HG03354 (cell line): ENCODE data around the gene HTRA3.

Experiments used
- ATAC-seq: cut with Tn5 transposase; IDR thresholded peaks from one replicate; pipeline ENCODE4 v1.9.1; 2021; ENCODE audit warnings: mild to moderate bottlenecking; ENCODE audit not compliant: unreplicated experiment, poor library complexity, severe bottlenecking

The HTRA3 gene

DNA sequence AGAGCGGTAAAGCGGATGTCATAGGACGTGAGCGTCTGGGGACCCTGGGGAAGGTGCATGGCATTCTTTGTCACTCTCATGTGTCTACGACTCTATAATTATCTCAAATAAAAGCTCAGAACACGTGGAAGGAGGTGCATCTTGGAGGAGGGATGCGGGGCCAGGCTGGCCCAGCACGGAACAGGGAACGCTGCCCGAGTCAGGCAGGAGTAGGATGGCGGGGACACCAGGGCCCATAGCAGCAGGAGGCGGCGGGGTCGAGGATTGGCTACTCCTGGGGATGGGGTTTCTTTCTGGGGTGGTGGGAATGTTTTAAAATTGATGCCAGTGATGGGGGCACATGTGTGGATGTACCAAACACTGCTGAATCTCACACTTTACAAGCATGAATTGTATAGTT is 5.4 kb upstream of the HTRA3 start:
- ATAC-seq: no peak

DNA sequence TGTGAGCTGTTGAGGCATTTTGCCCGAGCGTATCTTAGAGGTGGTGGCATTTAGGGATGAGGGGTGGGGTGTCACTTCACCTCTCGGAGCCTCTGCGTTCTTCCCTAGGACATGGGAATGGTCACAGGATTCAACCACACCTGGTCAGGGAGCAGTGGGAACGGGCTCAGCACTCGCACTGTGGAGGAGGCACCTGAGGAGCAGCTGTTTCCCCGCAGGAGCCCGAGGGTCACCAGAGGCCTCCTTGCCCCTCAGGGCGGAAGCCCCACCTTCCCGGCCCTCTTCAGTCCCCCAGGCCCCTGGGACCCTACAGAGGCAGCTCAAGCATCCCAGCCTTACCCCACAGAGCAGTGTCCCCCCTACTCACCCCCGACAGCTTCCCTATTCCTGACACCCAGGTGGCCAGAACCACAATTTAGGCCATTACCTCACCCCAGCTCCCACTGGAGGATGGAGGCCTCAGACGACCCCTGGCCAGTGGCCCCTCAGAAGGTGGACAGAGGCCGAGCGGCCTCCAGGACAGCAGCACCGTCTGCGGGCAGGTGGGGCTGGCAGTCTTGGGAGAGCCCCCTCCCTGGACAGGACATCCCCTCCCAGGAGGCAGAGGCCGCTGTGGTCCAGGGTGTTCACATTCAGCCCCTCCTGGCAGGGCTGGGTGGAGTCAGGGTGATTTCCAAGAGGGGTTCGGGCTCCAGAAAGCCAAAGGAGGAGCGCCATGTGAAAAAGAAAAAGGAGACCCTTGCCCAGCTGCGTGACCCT is 4.2 kb upstream of the HTRA3 start:
- ATAC-seq: no peak

DNA sequence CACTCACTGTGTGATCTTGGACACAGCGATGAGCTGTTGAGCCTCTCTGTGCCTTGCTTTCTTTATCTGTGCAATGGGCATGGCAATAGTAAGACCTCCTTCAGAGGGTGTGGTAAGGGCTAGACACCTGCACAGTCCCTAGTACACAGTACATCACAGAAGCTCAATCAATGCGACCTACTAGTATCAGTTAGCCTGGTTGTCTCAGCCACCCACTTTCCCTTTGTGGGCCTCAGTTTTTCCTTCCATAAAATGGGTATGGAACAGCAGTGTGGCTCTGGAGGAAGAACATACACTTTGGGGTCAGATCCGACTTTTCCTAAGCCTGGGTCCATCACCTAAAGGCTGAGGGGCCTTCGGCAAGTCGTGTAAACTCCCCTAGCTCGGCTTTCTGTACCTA is 3.5 kb upstream of the HTRA3 start:
- ATAC-seq: no peak

DNA sequence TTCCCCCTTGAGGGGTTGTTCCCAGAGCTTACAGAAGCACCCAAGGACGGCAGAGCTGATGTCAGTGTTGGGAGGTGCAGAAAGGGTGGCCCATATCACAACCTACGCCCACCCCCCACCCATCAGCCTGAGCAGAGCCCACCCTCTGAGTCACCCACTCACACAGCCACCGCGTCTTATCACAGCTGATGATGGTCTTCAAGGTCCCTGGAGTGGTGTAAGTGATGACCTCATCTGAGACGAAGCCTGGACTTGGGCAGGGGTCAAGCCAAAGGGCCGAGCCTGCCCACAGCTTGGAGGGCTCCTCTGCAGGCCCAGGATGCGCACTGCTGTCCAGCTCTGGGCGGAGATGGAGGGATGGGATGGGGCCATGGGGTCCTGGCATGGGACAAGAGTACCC is 3.0 kb upstream of the HTRA3 start:
- no peak for ATAC-seq

DNA sequence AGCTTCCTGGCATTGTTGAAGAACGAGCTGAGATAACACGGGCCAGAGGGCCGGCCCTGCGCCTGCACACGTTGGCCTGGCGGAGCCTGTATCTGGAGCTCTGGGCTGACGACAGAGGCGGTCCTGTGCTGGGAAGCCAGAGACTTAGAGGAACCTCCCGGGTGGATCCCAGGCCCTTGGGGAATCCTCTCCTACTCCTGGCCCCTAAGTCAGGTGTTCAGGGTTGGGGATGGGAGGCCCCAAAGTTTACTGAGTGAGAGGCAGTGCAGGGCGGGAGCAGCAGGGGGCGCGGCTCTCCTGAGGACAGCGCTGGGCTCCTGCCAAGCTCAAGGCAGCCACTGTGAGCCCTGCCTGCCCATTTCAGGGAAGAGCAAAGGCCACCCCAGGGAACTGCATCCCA is 2.5 kb upstream of the HTRA3 start:
- ATAC-seq: no peak

DNA sequence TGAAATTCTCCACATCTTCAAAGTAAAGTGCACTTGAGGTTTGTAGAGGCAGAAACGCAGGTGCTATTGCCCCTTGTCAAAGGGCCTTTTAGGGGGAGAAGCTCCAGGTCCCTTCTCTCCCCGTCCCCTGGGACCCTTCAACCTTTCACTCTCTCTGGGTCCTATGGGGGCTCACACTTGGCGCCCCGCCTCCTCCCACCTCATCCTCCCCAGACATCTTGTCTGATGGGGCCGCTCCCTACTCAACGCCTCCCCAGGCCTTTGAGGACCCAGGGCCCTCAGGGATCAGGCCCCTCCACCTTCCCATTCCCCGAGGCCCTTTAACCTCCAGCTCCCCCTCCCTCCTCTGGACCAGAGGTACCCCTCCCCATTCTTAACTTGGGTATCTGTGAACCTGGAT is 1.3 kb upstream of the HTRA3 start:
- ATAC-seq: no peak

DNA sequence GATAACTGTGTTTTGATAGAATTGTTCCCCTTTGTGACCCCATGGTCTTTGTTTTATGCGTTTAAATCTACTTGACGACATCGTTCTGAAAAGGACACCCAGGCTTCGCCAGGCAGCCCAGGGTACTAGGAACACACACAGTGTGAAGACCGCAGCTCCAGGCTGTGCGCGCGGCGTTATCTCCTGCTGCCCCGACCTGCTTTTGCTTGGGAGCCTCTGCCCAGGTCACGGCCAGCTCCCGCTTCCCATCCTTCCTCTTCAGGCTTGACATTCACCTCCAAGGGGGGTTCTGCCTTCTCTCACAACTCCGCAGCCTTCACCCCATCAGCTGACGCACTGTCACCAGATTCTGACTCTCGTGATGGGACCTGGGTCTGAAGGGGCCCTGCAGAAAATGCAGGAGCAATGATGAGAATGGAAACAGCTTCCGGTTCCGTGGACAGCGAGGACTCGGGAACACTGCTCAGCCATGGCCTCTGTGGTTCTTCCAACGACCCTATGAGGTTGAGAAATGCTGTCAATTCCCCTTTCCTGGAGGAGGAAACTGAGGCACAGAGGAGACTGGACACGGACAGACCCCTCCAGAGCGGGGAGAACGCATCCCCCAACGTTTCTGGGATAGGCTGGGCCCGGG is 536 bp upstream of the HTRA3 start:
- no peak for ATAC-seq

DNA sequence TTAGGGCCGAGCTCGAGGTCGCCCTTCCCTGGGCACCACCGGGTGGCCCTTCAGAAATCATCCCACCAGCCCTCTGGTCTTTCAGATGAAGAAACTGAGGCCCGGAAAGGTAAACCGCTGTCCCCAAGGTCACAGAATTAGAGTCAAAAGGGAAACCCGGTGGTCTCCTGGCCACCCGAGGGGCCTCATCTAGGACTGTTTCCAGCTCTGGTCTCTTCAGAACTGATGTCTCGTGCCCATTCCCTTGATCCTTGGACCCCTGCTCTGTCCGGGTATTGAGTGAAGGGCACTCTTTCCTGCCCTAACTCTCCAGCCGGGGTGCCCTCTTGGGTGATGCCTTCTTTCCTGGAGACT is 841 bp downstream of the HTRA3 start:
- ATAC-seq: no peak

DNA sequence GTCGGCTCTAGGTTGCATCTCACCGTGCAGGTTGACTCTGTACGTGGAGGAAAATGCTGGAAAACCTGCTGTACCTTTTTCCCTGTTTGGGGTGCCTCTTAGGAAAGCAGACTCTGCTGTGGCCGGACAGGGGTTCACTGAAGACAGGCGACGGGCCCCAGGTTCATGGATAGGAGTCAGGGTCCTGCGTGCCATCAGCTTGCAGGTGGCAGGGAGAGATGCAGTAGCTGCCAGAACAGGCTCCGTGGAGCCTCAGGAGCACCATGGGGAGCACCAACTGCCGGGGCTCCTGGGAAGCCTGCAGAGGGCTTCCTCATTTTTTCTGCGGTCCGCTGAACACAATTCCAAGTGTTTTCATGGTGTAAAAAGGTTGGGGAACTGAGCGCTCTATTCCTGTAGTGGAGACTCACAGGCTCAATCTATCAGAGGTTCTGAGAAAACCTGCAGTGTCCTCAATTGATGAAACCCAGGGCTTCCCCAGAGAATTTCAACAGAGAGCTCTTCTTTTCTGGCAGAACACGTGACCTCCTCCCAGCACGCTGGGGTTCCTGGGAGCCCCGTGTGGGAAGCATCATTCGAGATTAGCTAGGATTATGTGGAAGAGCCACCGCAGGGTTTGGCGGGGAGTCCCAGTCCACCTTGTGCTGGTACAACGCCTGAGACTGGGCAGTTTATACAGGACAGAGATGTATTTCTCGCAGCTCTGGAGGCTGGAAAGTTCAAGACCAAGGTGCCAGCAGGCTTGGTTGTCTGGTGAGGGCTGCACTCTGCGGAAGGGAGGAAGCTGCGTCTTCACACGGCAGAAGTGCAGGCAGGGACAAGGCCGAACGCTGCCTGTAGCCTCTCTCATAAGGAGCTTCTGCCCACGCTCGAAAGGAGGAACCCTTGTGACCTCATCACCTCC is 1.6 kb downstream of the HTRA3 start:
- no peak for ATAC-seq

DNA sequence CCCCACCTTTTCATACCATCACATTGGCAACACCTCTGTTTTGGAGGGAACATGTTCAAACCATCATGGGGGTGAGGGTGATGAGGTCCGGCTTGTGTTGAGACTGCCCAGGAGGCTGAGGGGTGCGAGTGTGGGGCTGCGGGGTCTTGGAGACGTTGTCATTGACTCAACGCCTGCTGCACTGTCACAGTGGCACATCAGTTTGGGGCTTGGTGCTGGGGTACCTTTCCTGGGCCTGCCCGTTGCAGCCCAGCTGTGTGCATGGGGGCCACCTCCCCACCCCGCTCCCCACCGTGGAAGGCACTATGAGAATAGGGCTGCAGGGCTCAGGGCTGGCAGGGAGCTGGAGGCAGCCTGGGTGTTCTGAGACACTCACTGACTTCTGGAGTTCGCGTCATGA is 2.3 kb downstream of the HTRA3 start:
- no peak for ATAC-seq

DNA sequence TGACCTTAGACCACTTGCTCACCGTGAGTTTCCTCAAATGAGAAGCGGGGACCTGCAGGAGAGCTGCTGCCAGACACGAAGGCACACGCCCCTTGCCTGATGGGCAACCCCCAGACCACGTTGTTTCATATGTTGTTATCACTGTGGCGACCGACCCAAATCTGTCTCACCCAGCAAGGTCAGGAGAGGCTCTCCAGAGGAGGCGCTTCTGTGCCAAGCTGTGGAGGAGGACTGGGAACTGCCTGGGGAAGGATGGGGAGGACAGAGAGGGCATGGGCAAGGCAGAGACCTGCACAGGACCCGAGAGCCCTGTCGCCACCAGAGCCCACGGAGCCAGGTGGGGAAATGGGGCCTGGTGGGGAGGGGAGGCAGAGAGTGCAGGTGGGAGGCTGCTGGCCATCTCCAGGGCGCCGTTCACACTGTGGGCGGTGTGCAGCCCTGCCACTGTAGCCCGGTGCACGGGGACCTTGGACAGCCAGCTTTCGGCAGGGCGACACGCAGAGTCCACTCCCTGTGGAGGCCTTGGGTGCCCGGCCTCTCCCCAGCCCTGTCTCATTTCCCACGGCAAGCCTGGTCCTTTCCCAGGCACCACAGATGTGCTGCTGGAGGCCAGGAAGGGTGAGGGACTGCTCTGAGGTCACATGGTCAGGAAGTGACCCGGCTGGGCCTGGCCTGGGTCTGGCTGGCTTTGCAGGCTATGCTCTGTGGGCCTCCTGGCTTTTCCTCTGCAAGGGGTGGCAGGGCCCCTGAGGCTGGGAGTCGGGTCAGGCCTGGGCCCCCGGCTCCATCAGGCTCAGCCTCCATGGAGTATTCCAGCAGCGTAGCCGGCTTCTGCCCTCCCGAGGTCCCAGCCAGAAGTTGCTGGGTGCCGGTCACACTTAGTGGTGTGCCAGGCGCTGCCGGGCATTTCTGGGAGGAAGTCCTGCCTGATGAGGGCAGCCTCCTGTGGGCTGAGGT is 3.2 kb downstream of the HTRA3 start:
- ATAC-seq: no peak

DNA sequence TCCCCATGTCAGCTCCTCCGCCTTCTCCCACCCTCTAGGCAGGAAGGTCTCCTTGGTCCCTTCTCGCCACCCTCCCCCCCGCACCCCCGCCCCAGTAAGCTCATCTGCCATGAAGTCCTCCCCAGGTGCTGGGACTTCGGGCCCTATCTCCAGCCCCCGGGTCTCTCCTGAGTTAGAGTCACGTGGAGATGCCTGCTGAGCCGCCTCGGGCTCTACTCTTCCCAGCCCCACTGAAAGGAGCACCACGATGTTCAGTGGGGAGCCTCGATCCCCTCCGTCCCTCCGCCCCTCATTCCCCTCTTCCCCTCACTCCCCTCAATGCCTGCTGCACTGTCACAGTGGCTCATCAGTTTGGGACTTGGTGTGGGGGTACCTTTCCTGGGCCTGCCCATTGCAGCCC is 3.9 kb downstream of the HTRA3 start:
- ATAC-seq: no peak

DNA sequence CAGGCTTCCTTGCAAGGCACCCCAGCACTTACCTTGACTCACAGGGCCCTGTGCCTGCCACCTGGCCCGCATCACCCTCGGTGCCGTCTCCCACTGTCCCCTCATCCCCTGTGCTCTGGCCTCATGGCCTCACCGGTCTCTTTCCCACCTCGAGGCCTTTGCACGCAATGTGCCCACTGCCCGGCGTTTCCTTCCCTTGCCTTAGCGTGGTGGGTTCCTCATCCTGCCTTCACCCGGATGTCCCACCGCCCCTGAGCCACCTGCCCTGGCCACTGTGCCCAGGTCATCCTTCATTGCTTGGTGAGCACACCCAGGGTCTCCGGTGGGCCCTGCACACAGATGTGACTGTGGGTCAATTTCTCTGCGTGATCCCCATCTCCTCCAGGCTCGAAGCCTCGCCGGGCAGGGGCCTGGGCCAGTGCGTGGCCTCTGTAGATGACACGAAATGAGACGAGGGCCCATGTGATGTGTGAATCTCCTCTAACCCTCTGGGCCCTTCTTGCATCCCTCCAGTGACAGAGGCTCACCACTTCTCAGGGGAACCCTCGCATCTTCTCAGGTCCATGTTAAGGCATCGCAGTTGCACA is 4.6 kb downstream of the HTRA3 start:
- ATAC-seq: no peak

DNA sequence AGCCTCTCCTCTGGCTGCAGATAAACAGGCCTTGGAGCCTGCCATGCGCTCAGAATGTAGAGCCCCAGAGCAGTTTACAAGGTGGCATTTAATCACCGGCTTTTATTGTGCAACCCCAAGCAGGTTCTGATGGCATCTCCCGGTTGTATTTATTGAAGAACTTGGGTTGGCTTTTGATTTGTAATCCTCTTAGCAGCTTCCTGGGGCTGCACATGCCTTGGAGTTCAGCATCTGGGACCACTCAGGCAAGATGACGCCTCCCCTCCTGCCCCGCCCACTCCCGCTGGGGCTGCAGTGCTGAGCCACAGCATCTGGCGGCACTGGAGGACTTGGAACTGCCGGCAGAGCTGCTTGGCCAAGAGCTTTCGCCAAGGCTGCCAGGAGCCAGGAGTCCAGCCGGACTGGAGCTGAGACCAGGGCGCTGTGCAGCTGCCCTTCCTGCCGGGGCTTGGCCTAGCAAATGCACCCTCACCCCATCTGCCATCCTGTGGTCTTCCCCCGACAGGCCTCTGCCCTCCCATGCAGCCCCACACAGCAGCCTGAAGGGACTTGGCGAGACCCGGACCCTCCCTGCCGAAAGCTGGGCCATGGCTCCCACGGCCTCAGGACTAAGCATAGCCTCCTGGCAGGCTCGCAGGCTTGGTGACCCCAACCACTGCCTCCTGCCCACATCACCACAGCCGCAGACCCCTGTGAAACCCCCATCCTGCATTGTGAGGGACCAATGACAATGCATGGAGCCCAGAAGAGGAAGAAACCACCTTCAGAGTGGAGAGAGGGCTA is 5.4 kb downstream of the HTRA3 start:
- no peak for ATAC-seq

DNA sequence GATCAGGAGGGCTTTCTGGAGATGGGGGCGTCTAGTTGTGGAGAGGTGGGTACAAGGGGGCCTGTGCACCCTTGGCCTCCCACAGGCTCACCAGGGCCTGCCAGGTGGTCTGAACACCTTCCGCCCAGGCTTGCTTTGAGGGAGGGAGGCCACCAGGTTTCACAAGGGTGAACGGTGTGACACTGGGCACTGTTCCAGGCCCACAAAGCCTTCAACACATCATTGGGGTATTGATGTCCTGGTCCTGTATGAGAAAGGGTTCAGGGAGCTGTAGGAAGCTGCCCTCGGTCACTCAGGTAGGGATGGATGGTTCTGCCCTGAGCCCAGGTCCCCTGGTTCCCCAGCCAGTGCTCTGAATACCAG is 6.0 kb downstream of the HTRA3 start:
- no peak for ATAC-seq

DNA sequence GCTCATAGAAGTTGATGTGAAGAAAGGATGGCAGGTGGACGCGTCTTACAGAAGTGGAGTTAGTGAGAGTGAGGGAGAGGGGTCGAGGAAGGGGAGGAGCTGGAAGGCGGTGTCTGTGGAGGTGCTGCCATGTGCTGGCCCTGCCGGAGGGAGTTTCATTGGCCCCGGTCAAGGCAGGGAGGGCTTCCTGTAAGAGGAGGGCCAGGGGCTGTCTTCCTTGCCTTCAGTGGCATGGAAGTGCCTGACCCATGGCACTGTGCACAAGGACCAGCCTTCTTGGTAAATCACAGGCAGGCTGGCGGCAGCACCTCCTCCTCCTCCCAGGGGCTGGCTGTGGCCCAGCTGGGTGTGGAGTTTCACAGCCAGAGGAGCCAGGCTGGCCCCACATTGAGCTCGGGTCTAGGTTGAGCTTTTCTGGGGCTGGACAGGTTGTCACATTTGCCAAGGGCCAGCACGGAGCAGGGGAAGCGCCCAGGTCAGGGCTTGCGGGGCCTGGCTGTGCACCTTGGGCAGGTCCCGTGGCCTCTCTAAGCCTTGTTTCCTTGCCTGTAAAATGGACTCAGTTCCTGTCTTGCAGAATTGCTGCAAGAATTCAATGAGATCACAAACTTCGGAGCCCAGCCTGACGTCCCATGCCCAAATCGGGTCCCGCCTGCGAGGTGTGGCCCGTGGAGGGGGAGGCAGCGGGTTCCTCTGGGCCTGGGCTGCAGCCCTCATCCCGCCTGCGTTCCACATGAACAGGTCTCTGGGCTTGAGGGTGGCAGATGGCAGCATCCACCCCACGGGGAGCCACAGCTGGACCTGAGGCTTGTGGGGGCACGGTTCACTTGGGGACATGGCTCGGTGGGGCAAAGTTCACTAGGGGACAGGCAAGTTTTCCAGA is 7.0 kb downstream of the HTRA3 start:
- no peak for ATAC-seq

DNA sequence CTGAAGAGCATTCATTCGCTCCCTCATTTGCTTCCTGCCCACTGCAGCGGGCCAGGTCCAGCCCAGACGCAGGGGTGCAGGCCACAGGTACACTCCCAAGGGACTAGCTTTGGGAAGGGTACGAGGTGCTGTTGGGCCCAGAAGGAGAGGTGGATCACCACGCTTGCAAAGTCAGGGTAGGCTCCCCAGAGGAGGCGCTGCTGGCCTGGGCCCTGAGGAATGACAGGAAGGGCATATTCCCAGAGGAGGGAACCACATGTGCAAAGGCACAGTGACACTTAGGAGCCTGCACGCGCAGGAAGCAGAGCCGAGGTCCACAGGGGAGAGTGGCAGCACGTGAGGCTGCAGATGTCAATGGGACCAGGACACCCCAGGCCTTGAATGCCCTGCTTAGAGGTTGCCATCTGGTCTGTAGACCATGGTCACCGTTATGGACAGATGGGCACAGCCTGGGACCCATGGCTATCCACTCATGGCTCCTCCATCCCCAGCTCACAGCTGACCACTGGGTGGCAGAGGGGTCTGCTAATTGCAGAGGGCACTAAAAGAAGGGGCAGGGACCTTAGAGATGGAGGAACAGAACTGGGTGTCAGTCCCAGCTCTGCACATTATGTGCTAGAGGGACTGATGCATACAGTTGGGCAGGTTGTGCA is 7.9 kb downstream of the HTRA3 start:
- no peak for ATAC-seq
